Motor neuron (in vitro differentiated cells): Measurements from ENCODE around the gene MKKS. TPM values are rescaled to one million over a fixed set of nuclear protein-coding genes. Genes with fewer than 3 reads are reported as not detected.

Source experiments
- ATAC-seq, 8 experiments: fragments of 200-7000 bp; cut with Tn5 transposase; replicated peaks in 6 of 8; 2 replicates each; pipeline ENCODE4 v1.8.0; 2021; ENCODE audit warnings: mild to moderate bottlenecking in 8 of 8, moderate library complexity in 8 of 8
- H3K27ac ChIP-seq, 2 donors: fragments of 250-450 bp; sonication (Bioruptor Pico); 2 replicates each; pipeline ENCODE4 v1.9.0; 2021; ENCODE audit warnings: antibody characterized with exemption in 2 of 2, mild to moderate bottlenecking in 2 of 2, moderate library complexity in 1 of 2
- H3K4me1 ChIP-seq, 2 donors: fragments of 250-450 bp; sonication (Bioruptor Pico); replicated peaks in 1 of 2; 2 replicates each; pipeline ENCODE4 v1.6.1; 2021; ENCODE audit warnings: antibody characterized with exemption in 2 of 2, mild to moderate bottlenecking in 2 of 2, moderate library complexity in 1 of 2
- H3K4me3 ChIP-seq, 5 donors: fragments of 250-450 bp; sonication (Bioruptor Pico); 2 replicates each; pipeline ENCODE4 v1.9.0; 2021; ENCODE audit warnings: antibody characterized with exemption in 5 of 5, mild to moderate bottlenecking in 5 of 5, moderate library complexity in 4 of 5
- WGBS, 10 experiments: fragments of 450-650 bp; shearing (Covaris generic); methylation state at CpG; one replicate each; pipeline ENCODE4 v1.0.0; 2022; 5-methylcytosine and 5-hydroxymethylcytosine counted together
- in situ Hi-C, 9 experiments: fragments of 400-800 bp; cut with MboI; loops; one replicate each; pipeline ENCODE4 v1.15.0; 2021; ENCODE audit warnings: low sequenced_read_pairs in 9 of 9, low pct_unique_long_range_greater_than_20kb in 2 of 9; ENCODE audit not compliant: unreplicated experiment in 9 of 9
- total RNA-seq, 8 experiments: library from RNA; unstranded; fragments of 300-600 nt; gene quantifications; 2 replicates each; pipeline versions ENCODE4 v1.2.3 to v1.2.4, GENCODE V29; 2022

MKKS gene
- total RNA-seq, 8 experiments from 2014 or later = 8.5 to 18.7 (median 14.1) TPM

DNA sequence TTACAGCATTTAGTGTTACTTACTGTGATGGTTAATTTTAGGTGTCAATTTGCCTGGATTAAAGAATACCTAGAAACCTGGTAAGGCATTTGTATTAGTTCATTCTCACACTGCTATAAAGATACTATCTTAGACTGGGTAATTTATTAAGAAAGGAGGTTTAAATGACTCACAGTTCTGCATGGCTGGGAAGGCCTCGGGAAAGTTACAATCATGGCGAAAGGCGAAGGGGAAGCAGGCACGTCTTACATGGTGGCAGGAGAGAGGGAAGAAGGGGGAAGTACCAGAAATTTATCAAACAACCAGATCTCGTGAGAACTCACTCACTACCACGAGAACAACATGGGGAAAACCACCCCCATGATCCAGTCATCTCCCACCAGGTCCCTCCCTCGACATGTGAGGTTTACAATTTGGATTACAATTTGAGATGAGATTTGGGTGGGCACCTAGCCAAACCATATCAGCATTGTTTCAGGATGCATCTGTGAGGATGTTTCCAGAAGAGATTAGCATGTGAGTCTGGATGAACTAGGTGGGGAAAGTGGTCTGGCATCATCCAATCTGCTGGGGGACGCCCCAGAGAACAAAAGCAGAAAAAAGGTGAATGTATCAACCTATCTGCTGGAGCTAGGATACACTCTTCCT lies 76.8 kb downstream of the MKKS start:
- no peak overlapping the region for H3K4me3 ChIP-seq

DNA sequence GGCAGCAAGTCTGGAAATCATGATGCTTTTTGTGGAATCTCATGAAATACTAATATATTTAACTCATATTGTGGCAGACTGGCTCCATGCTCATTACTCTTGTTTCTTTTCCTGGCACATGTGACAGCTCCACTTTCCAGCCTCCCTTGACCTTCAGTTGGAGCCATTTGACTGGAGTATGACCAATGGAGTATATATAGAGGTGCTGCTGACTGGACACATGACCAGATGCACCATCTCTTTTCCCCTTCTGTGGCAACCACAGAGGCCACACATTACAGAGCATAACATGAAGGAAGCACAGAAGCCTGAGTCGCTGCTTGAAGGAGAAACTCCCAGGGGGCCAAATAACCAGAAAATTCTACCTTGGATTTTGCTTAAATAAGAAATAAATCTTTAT lies 77.4 kb downstream of the MKKS start:
- ATAC-seq = peak in 1 of 8 experiments; percentile 41
- in situ Hi-C loops = loop anchor here in 1 of 9 experiments (25.0 kb wide), 1 partner anchor 369 kb away; no protein-coding TSS in a partner anchor
- Histone ChIP-seq H3K4me1 (no peaks in the 10 kb centered on the region), H3K27ac (no peak overlapping the region), H3K4me3 (no peak overlapping the region)
- WGBS, 10 experiments = 67 to 100% (median 95%) methylated on average over 1 of the region's 1 CpG; no CpG with 5 or more reads in 6 of the 10 experiments

More for the DNA sequence above, 76.8 kb downstream of the MKKS start:
- Histone ChIP-seq H3K27ac (no peak overlapping the region), H3K4me1 (no peaks in the 10 kb centered on the region)
- 58 to 100% (median 88%) methylated on average over 1 to 6 of the region's 8 CpGs for WGBS, 10 experiments
- ATAC-seq = no peak
- in situ Hi-C loops = loop anchor here in 1 of 9 experiments (25.0 kb wide), 1 partner anchor 370 kb away; no protein-coding TSS in a partner anchor

DNA sequence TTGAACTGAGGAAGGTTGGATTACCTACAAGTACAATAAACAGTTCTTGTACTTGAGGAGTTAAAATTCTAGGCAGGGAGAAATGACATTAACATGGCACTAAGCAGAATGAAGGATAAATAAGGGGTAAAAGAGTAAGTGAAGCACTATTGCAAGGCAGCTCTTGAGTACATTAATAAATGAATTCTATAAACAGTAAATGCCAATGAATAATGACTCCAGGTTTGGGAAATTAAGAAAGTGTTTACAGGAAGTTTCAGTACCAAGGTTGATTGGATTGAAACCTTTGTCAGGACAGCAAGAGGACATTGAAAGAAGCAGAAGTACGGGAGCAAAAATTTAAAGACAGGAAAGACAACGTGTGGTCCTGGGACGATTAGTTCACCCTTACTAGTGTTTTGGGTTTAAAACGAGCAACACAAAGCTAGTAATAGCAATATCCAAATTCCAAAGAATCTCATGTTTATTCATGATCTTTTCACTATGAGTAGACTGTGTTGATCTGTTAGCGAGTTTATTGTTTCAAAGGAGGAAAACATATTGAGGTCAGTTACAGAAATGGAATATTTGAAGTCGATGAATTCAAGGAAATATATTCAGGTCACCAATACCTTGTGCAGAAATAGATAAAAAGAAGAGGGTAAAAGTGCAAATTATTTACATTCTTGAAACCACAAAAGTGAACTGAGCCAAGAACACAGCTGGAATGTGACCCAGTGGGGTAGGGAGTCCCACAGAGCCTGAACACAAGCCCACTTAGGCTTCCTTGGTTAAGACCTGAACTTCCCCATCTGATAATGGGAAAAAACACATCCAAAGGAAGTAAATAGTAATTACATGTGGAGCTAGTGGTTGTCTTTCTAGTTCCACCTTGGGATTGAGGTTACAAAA lies 80.8 kb downstream of the MKKS start:
- Histone ChIP-seq H3K4me3 (no peak overlapping the region), H3K4me1 (no peaks in the 10 kb centered on the region), H3K27ac (no peak overlapping the region)
- no peak for ATAC-seq
- in situ Hi-C loops = loop anchor here in 1 of 9 experiments (25.0 kb wide), 1 partner anchor 366 kb away; no protein-coding TSS in a partner anchor
- WGBS, 10 experiments = 43 to 84% (median 60%) methylated on average over 2 to 6 of the region's 6 CpGs

Other genes with a start within 250 kb of the MKKS start
- gene SNAP25, start 215.4 kb downstream of the MKKS start, total RNA-seq = 100 to 1,000 TPM in 3 of 8 experiments, 10 to 100 TPM in 4, under 1 TPM in 1; 0.20 to 118 (median 95.3) TPM
- 10 to 100 TPM in 1 of 8 experiments, 1 to 10 TPM in 7; 5.9 to 13.2 (median 7.3) TPM for gene SLX4IP, start 1.1 kb upstream of the MKKS start, total RNA-seq
- 10 to 100 TPM; 15.3 to 93.4 (median 27.9) TPM for gene JAG1, start 239.8 kb upstream of the MKKS start, total RNA-seq